GM23338 (cell line): ENCODE results near the gene HRH3. TPM values are rescaled to one million over a fixed set of nuclear protein-coding genes. Genes with fewer than 3 reads are reported as not detected.

Source experiments
- ATAC-seq: fragments of 200-7000 bp; cut with Tn5 transposase; 3 replicates; pipeline ENCODE4 v1.9.1; 2020
- DNase-seq: peaks from one replicate; pipeline ENCODE4 v3.0.0-alpha.2; 2015; ENCODE audit warnings: low spot score
- H2AFZ ChIP-seq: fragments of 200-600 bp; sonication (generic); 2 replicates; pipeline ENCODE4 v1.8.0; 2016; ENCODE audit warnings: antibody characterized with exemption, mild to moderate bottlenecking, moderate library complexity
- H3F3A ChIP-seq: fragments of 200-600 bp; sonication (generic); replicated peaks from 2 replicates; pipeline ENCODE4 v1.8.0; 2017; ENCODE audit warnings: antibody characterized with exemption, mixed run types, low read depth
- H3K27ac ChIP-seq: fragments of 200-600 bp; sonication (generic); 2 replicates; pipeline ENCODE4 v1.6.1; 2016; ENCODE audit warnings: low read depth
- H3K27me3 ChIP-seq: fragments of 200-600 bp; sonication (generic); 2 replicates; pipeline ENCODE4 v1.8.0; 2016; ENCODE audit warnings: mild to moderate bottlenecking, mixed run types, moderate library complexity; ENCODE audit not compliant: insufficient read depth
- H3K36me3 ChIP-seq: fragments of 200-600 bp; sonication (generic); 2 replicates; pipeline ENCODE4 v1.8.0; 2016; ENCODE audit warnings: mild to moderate bottlenecking; ENCODE audit not compliant: insufficient read depth
- H3K4me1 ChIP-seq: fragments of 200-600 bp; sonication (generic); 2 replicates; pipeline ENCODE4 v1.8.0; 2016; ENCODE audit warnings: mild to moderate bottlenecking, moderate library complexity; ENCODE audit not compliant: insufficient read depth
- H3K4me2 ChIP-seq: fragments of 200-600 bp; sonication (generic); 2 replicates; pipeline ENCODE4 v1.7.1; 2017; ENCODE audit warnings: mixed run types
- H3K4me3 ChIP-seq: fragments of 200-600 bp; sonication (generic); 2 replicates; pipeline ENCODE4 v1.6.1; 2016; ENCODE audit warnings: mixed run types
- H3K79me2 ChIP-seq: fragments of 200-600 bp; sonication (generic); replicated peaks from 2 replicates; pipeline ENCODE4 v1.8.0; 2017; ENCODE audit warnings: mild to moderate bottlenecking; ENCODE audit not compliant: insufficient read depth
- H3K9me2 ChIP-seq: fragments of 200-600 bp; sonication (generic); 2 replicates; pipeline ENCODE4 v1.8.0; 2017; ENCODE audit not compliant: insufficient read depth
- H4K20me1 ChIP-seq: fragments of 200-600 bp; sonication (generic); replicated peaks from 2 replicates; pipeline ENCODE4 v1.8.0; 2017; ENCODE audit warnings: mild to moderate bottlenecking; ENCODE audit not compliant: insufficient read depth
- H3K27ac Mint-ChIP-seq: 2 replicates; pipeline ENCODE4 v1.8.0; 2020; ENCODE audit warnings: inconsistent platforms, mild to moderate bottlenecking, moderate library complexity, mixed read lengths
- H3K27me3 Mint-ChIP-seq: 3 replicates; pipeline ENCODE4 v1.8.0; 2022; ENCODE audit warnings: low read depth, mild to moderate bottlenecking, moderate library complexity, mixed read lengths, inconsistent platforms; ENCODE audit not compliant: insufficient read depth, poor library complexity
- H3K36me3 Mint-ChIP-seq: 3 replicates; pipeline ENCODE4 v1.8.0; 2021; ENCODE audit warnings: low read depth, mild to moderate bottlenecking, inconsistent platforms, moderate library complexity, mixed read lengths
- H3K4me1 Mint-ChIP-seq: 3 replicates; pipeline ENCODE4 v1.8.0; 2020; ENCODE audit warnings: mild to moderate bottlenecking, inconsistent platforms, mixed read lengths
- H3K4me3 Mint-ChIP-seq: 3 replicates; pipeline ENCODE4 v1.8.0; 2021; ENCODE audit warnings: moderate library complexity, mild to moderate bottlenecking, inconsistent platforms, mixed read lengths
- H3K9me3 Mint-ChIP-seq: 3 replicates; pipeline ENCODE4 v1.8.0; 2020; ENCODE audit warnings: moderate library complexity, mild to moderate bottlenecking, inconsistent platforms, mixed read lengths
- ETS1 ChIP-seq: IDR thresholded peaks from 2 replicates; pipeline ENCODE4 v1.6.1; 2016; ENCODE audit warnings: antibody characterized with exemption
- EZH2 ChIP-seq: fragments of 200-600 bp; sonication (generic); IDR thresholded peaks from one replicate; pipeline ENCODE4 v1.8.0; 2017; ENCODE audit warnings: antibody characterized with exemption, mild to moderate bottlenecking, low read depth; ENCODE audit not compliant: unreplicated experiment
- EZH2phosphoT487 ChIP-seq: fragments of 200-600 bp; sonication (generic); IDR thresholded peaks from one replicate; pipeline ENCODE4 v1.8.1; 2018; ENCODE audit warnings: antibody characterized with exemption; ENCODE audit not compliant: unreplicated experiment
- NANOG ChIP-seq: IDR thresholded peaks from 2 replicates; pipeline ENCODE4 v1.6.1; 2016; ENCODE audit warnings: antibody characterized with exemption, borderline replicate concordance
- REST ChIP-seq: IDR thresholded peaks from one replicate; pipeline ENCODE4 v1.6.1; 2018; ENCODE audit warnings: antibody characterized with exemption; ENCODE audit not compliant: unreplicated experiment
- STAT1 ChIP-seq: IDR thresholded peaks from one replicate; pipeline ENCODE4 v1.6.1; 2016; ENCODE audit warnings: antibody characterized with exemption; ENCODE audit not compliant: unreplicated experiment
- ZNF114 ChIP-seq: fragments of 250-450 bp; sonication (Bioruptor Pico); IDR thresholded peaks from 2 replicates; pipeline ENCODE4 v1.5.0; 2020; ENCODE audit warnings: mild to moderate bottlenecking, moderate library complexity
- ZNF462 ChIP-seq: fragments of 250-450 bp; sonication (Bioruptor Pico); IDR thresholded peaks from 2 replicates; pipeline ENCODE4 v1.5.0; 2020; ENCODE audit warnings: mild to moderate bottlenecking, moderate library complexity
- polyA plus RNA-seq: library from polyadenylated mRNA; unstranded; fragments of >200 nt; fragmentation: Nextera tagmentation; extraction: Ambion mirVana; gene quantifications from 2 replicates; pipeline ENCODE4 v1.2.1, GENCODE V29; 2016
- total RNA-seq: library from RNA; depleted of rRNA; stranded (reverse); fragments of >200 nt; shearing (Covaris generic); gene quantifications from 2 replicates; pipeline ENCODE4 v1.2.3, GENCODE V29; 2014

HRH3 gene
- total and polyA plus RNA-seq, 2 experiments from 2014 or later: 1.5 to 5.2 TPM

GRCh38 chr20:62241506-62241905 lies 21.4 kb upstream of the HRH3 start:
- TF ChIP-seq REST (no peak), EZH2phosphoT487 (no peak)
- H3K9me2 ChIP-seq: no peaks in the 10 kb centered on the region
- Mint-ChIP-seq H3K27ac (no peak overlapping the region), H3K4me3 (no peak overlapping the region), H3K4me1 (peaks cover 10% of the 10 kb centered on the region), H3K27me3 (peaks cover 9% of the 10 kb centered on the region), H3K36me3 (peaks cover 5% of the 10 kb centered on the region; the same call in 1 of the 3 replicates), H3K9me3 (no peaks in the 10 kb centered on the region)
- H3K36me3 ChIP-seq: no peaks in the 10 kb centered on the region
- H3F3A ChIP-seq: 0 out of 2 replicates have a peak, but pooled peaks cover 3% of the 10 kb centered on the region
- peaks cover 74% of the 10 kb centered on the region for H3K79me2 ChIP-seq
- H3K4me3 ChIP-seq: no peak overlapping the region
- H3K4me1 ChIP-seq: peaks cover 9% of the 10 kb centered on the region
- ATAC-seq (no peak), DNase-seq (no peak)
- H3K27ac ChIP-seq: peak overlapping the region; percentile 63; the same call in 1 of the 2 replicates
- no peak overlapping the region for H3K4me2 ChIP-seq
- peaks cover 27% of the 10 kb centered on the region for H4K20me1 ChIP-seq
- no peaks in the 10 kb centered on the region for H3K27me3 ChIP-seq
- no peak overlapping the region for H2AFZ ChIP-seq

- no peak for ATAC-seq
- H3K36me3 ChIP-seq: no peaks in the 10 kb centered on the region
- TF ChIP-seq ZNF114 (CRISPR knock-in tag): no peak
- no peak for TF ChIP-seq ETS1
- TF ChIP-seq NANOG: no peak
- TF ChIP-seq ZNF462 (CRISPR knock-in tag): no peak
- no peak for TF ChIP-seq STAT1
- TF ChIP-seq EZH2phosphoT487: no peak
- no peak for TF ChIP-seq EZH2
These were observed 20.1 kb upstream of the HRH3 start for GRCh38 chr20:62240020-62240685.

More at GRCh38 chr20:62240020-62240685, 20.1 kb upstream of the HRH3 start:
- no peak for DNase-seq
- Histone ChIP-seq H3K27me3 (no peaks in the 10 kb centered on the region), H4K20me1 (peaks cover 27% of the 10 kb centered on the region), H3F3A (0 out of 2 replicates have a peak, but pooled peaks cover 3% of the 10 kb centered on the region), H3K79me2 (peaks cover 61% of the 10 kb centered on the region), H3K4me2 (no peak overlapping the region), H3K27ac (no peak overlapping the region), H3K9me2 (no peaks in the 10 kb centered on the region), H2AFZ (no peak overlapping the region), H3K4me1 (peaks cover 9% of the 10 kb centered on the region), H3K4me3 (0 out of 2 replicates have a peak overlapping the region, but pooled peaks have one; percentile 83)
- H3K4me1 Mint-ChIP-seq: peaks cover 10% of the 10 kb centered on the region; the same call in 2 of the 3 replicates
- H3K27ac Mint-ChIP-seq: no peak overlapping the region
- peaks cover 11% of the 10 kb centered on the region for H3K27me3 Mint-ChIP-seq
- peaks cover 5% of the 10 kb centered on the region; the same call in 1 of the 3 replicates for H3K36me3 Mint-ChIP-seq
- H3K4me3 Mint-ChIP-seq: peak overlapping the region; percentile 83
- no peaks in the 10 kb centered on the region for H3K9me3 Mint-ChIP-seq
